HCT116 (cell line): Measurements from ENCODE around the gene COMMD1. TPM values are rescaled to one million over a fixed set of nuclear protein-coding genes. Genes with fewer than 3 reads are reported as not detected.

Source experiments
- ATAC-seq: fragments of 200-7000 bp; cut with Tn5 transposase; 2 replicates; pipeline ENCODE4 v1.9.1; 2020; ENCODE audit warnings: mild to moderate bottlenecking, moderate library complexity
- BruUV-seq: library from RNA; stranded (reverse); fragments of 400-500 nt; replicated peaks from 2 replicates; lab custom pipeline; 2021; lab: Mats Ljungman, UMichigan
- CTCF ChIA-PET: fragments of 300-600 bp; sonication (Branson Sonifier 250); formaldehyde crosslinking; loops from one replicate; lab custom pipeline; 2021; ENCODE audit warnings: antibody characterized with exemption; lab: Charles Lee
- POLR2A ChIA-PET: fragments of 300-600, 350-600 bp; sonication (Branson Sonifier 250); formaldehyde crosslinking; loops from one replicate; lab custom pipeline; 2021; ENCODE audit warnings: antibody characterized with exemption; lab: Charles Lee
- RAD21 ChIA-PET, 2 experiments: fragments of 300-600 bp; sonication (Branson Sonifier 250); formaldehyde crosslinking; loops; one replicate each; lab custom pipeline; 2023; ENCODE audit warnings: low total read pairs in 2 of 2; ENCODE audit not compliant: uncharacterized antibody in 2 of 2, unreplicated experiment in 2 of 2, low non-redundant PET in 1 of 2; lab: Charles Lee
- DNase-seq: peaks from one replicate; pipeline ENCODE4 v3.0.0-alpha.2; 2010; ENCODE audit warnings: low read depth, low spot score
- H2AFZ ChIP-seq: fragments of 200-600 bp; shearing (Covaris generic), sonication (generic); 2 replicates; pipeline ENCODE4 v1.6.1; 2017; ENCODE audit warnings: low read depth, mixed run types, mixed read lengths, antibody characterized with exemption, low read length; ENCODE audit not compliant: poor library complexity, severe bottlenecking
- H3K27ac ChIP-seq: 2 replicates; pipeline ENCODE4 v1.5.1; 2012; ENCODE audit warnings: low read depth, low read length
- H3K27me3 ChIP-seq: fragments of 200-600 bp; sonication (generic); 2 replicates; pipeline ENCODE4 v1.6.1; 2016; ENCODE audit warnings: mixed run types, low read length, mixed read lengths; ENCODE audit not compliant: insufficient read depth
- H3K36me3 ChIP-seq, 2 experiments: fragments of 200-500 bp in 1 of 2; fragments of 200-600 bp in 1 of 2; sonication (Bioruptor generic) in 1 of 2; sonication (generic) in 1 of 2; 2 replicates each; pipeline versions ENCODE4 v1.5.1 to v1.6.1; 2014 to 2016; ENCODE audit warnings: low read length in 2 of 2, inconsistent platforms in 1 of 2, mixed read lengths in 1 of 2, mixed run types in 1 of 2; ENCODE audit not compliant: insufficient read depth in 2 of 2, control insufficient read depth in 1 of 2
- H3K4me1 ChIP-seq, 2 experiments: fragments of 200-600 bp in 1 of 2; sonication (generic) in 1 of 2; 2 replicates each; pipeline versions ENCODE4 v1.5.1 to v1.6.1; 2012 to 2017; ENCODE audit warnings: low read length in 2 of 2, inconsistent platforms in 1 of 2, mild to moderate bottlenecking in 1 of 2, mixed read lengths in 1 of 2, mixed run types in 1 of 2, moderate library complexity in 1 of 2; ENCODE audit not compliant: insufficient read depth in 2 of 2, control insufficient read depth in 1 of 2
- H3K4me2 ChIP-seq: fragments of 200-600 bp; sonication (generic); 2 replicates; pipeline ENCODE4 v1.6.1; 2017; ENCODE audit warnings: mixed run types, low read length, mixed read lengths
- H3K4me3 ChIP-seq, 2 experiments: fragments of 200-600 bp in 1 of 2; sonication (generic) in 1 of 2; replicated peaks in 1 of 2; 2 replicates each; pipeline ENCODE4 v1.5.1; 2011 to 2016; ENCODE audit warnings: low read length in 2 of 2, control low read depth in 1 of 2, low read depth in 1 of 2, mild to moderate bottlenecking in 1 of 2, mixed read lengths in 1 of 2, mixed run types in 1 of 2
- H3K79me2 ChIP-seq: fragments of 200-600 bp; sonication (generic); 2 replicates; pipeline ENCODE4 v1.6.1; 2017; ENCODE audit warnings: mild to moderate bottlenecking, mixed run types, low read length, moderate library complexity, mixed read lengths; ENCODE audit not compliant: insufficient read depth
- H3K9ac ChIP-seq: fragments of 200-600 bp; sonication (generic); 2 replicates; pipeline ENCODE4 v1.6.1; 2016; ENCODE audit warnings: low read length, mixed read lengths
- H3K9me2 ChIP-seq: fragments of 200-600 bp; sonication (generic), shearing (Covaris generic); 2 replicates; pipeline ENCODE4 v1.6.1; 2017; ENCODE audit warnings: mixed run types, mild to moderate bottlenecking, moderate library complexity; ENCODE audit not compliant: insufficient read depth
- H3K9me3 ChIP-seq, 2 experiments: fragments of 200-500 bp in 1 of 2; fragments of 200-600 bp in 1 of 2; sonication (Bioruptor generic) in 1 of 2; sonication (generic) in 1 of 2; 2 replicates each; pipeline ENCODE4 v1.6.1; 2014 to 2017; ENCODE audit warnings: low read length in 2 of 2, mixed read lengths in 2 of 2, inconsistent platforms in 1 of 2, low read depth in 1 of 2, mild to moderate bottlenecking in 1 of 2, mixed run types in 1 of 2, moderate library complexity in 1 of 2; ENCODE audit not compliant: control insufficient read depth in 1 of 2, insufficient read depth in 1 of 2
- H4K20me1 ChIP-seq: fragments of 200-600 bp; sonication (generic), shearing (Covaris generic); 2 replicates; pipeline ENCODE4 v1.6.1; 2017; ENCODE audit warnings: mixed run types, mild to moderate bottlenecking, moderate library complexity; ENCODE audit not compliant: insufficient read depth
- ATF3 ChIP-seq: IDR thresholded peaks from 2 replicates; pipeline ENCODE4 v1.6.1; 2012
- CBX3 ChIP-seq: IDR thresholded peaks from 2 replicates; pipeline ENCODE4 v1.6.1; 2012; ENCODE audit warnings: low read depth
- CEBPB ChIP-seq: IDR thresholded peaks from 2 replicates; pipeline ENCODE4 v1.6.1; 2012; ENCODE audit warnings: low read depth
- ELF1 ChIP-seq: IDR thresholded peaks from 2 replicates; pipeline ENCODE4 v1.6.1; 2012; ENCODE audit warnings: low read depth, borderline replicate concordance
- EZH2phosphoT487 ChIP-seq: fragments of 200-600 bp; IDR thresholded peaks from 2 replicates; pipeline ENCODE4 v1.6.1; 2018; ENCODE audit warnings: antibody characterized with exemption, borderline replicate concordance
- FOSL1 ChIP-seq: IDR thresholded peaks from 2 replicates; pipeline ENCODE4 v1.6.1; 2012; ENCODE audit warnings: low read depth
- JUND ChIP-seq: IDR thresholded peaks from 2 replicates; pipeline ENCODE4 v1.6.1; 2012
- POLR2A ChIP-seq: IDR thresholded peaks from 2 replicates; pipeline ENCODE4 v1.7.0; 2011; ENCODE audit warnings: borderline replicate concordance; ENCODE audit not compliant: insufficient read depth, insufficient read length; ENCODE audit errors: extremely low read depth
- RAD21 ChIP-seq: IDR thresholded peaks from 2 replicates; pipeline ENCODE4 v1.6.1; 2012; ENCODE audit warnings: low read depth, mild to moderate bottlenecking
- SIN3A ChIP-seq: IDR thresholded peaks from 2 replicates; pipeline ENCODE4 v1.6.1; 2012; ENCODE audit warnings: low read depth
- SRF ChIP-seq: IDR thresholded peaks from 2 replicates; pipeline ENCODE4 v1.6.1; 2012; ENCODE audit warnings: low read depth
- YY1 ChIP-seq: IDR thresholded peaks from 2 replicates; pipeline ENCODE4 v1.6.1; 2011; ENCODE audit warnings: low read length, low read depth, moderate library complexity, mild to moderate bottlenecking; ENCODE audit not compliant: insufficient replicate concordance; ENCODE audit errors: extremely low read depth
- ZBTB33 ChIP-seq: IDR thresholded peaks from 2 replicates; pipeline ENCODE4 v1.6.1; 2011; ENCODE audit warnings: mild to moderate bottlenecking, low read length, moderate library complexity; ENCODE audit not compliant: insufficient replicate concordance; ENCODE audit errors: extremely low read depth
- intact Hi-C: fragments of 100-400 bp; cut with micrococcal nuclease; formaldehyde crosslinking; loops from 2 replicates; pipeline ENCODE4 v1.10.0; 2022
- total RNA-seq: library from RNA; stranded (reverse); gene quantifications from one replicate; pipeline ENCODE4 v1.2.1, GENCODE V29; 2021; ENCODE audit not compliant: unreplicated experiment
- TF ChIP-seq, protein P1 (sequence below): IDR thresholded peaks from 2 replicates; pipeline ENCODE4 v1.6.1; 2012; ENCODE audit warnings: low read depth

The COMMD1 gene
- total RNA-seq, 1 experiment from 2014 or later: 16.1 TPM

DNA sequence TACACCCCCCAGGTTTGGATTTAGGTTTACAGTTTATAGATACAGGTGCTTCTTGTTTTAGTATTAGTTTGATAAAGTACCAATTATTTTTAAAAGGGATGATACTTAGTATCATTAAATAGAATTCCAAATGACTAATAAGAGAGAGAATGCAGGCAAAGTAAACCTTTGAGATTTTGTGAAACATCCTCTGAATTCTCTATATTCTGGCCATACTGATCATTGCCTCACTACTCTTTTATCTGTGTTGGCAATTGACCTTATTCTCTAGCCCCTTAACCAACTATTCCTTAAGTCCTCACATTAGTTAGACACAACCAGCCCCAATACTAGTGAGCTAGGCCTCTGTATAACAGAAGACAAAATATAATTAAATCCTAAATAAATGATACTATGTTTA lies 125.4 kb downstream of the COMMD1 start:
- CTCF ChIA-PET: no interaction called here
- POLR2A ChIA-PET: no interaction called here
- Histone ChIP-seq H3K4me1 (no peaks in the 10 kb centered on the region), H3K9me2 (no peaks in the 10 kb centered on the region), H4K20me1 (no peaks in the 10 kb centered on the region), H3K27me3 (no peaks in the 10 kb centered on the region), H3K27ac (no peak overlapping the region), H3K36me3 (no peaks in the 10 kb centered on the region), H3K4me3 (no peak overlapping the region), H3K4me2 (no peak overlapping the region), H2AFZ (no peak overlapping the region), H3K9ac (no peak overlapping the region), H3K79me2 (no peaks in the 10 kb centered on the region), H3K9me3 (no peaks in the 10 kb centered on the region)
- no peak for DNase-seq
- BruUV-seq: no TSS peak
- TF ChIP-seq ZBTB33 (no peak), FOSL1 (no peak), ELF1 (no peak), EZH2phosphoT487 (no peak)
- intact Hi-C loops: no loop called here
- no peak for ATAC-seq
- RAD21 ChIA-PET: no interaction called here

DNA sequence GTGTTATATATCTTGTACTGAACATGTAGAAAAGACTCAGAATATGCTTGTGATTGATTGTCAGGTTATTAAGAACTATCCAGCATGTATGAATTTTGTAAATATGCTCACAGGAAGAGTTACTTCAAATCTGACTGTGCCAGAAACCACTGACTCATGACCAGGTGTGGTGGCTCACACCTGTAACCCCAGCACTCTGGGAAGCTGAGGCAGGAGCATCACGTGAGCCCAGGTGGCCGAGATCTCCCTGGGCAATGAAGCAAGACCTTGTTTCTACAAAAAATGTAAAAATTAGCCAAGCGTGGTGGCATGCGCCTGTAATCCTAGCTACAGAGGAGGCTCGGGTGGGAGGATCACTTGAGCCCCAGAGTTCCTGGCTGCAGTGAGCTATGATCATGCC lies 126.6 kb downstream of the COMMD1 start:
- Histone ChIP-seq H3K27me3 (no peaks in the 10 kb centered on the region), H2AFZ (no peak overlapping the region), H3K79me2 (no peaks in the 10 kb centered on the region), H3K36me3 (no peaks in the 10 kb centered on the region), H3K4me1 (no peaks in the 10 kb centered on the region), H3K9me2 (no peaks in the 10 kb centered on the region), H3K9ac (no peak overlapping the region), H3K4me3 (no peak overlapping the region), H4K20me1 (no peaks in the 10 kb centered on the region), H3K9me3 (no peaks in the 10 kb centered on the region), H3K27ac (no peak overlapping the region), H3K4me2 (no peak overlapping the region)
- no TSS peak for BruUV-seq
- intact Hi-C loops: no loop called here
- ATAC-seq: no peak
- POLR2A ChIA-PET: no interaction called here
- CTCF ChIA-PET: no interaction called here
- RAD21 ChIA-PET: no interaction called here
- DNase-seq: no peak
- TF ChIP-seq, protein P1, sequence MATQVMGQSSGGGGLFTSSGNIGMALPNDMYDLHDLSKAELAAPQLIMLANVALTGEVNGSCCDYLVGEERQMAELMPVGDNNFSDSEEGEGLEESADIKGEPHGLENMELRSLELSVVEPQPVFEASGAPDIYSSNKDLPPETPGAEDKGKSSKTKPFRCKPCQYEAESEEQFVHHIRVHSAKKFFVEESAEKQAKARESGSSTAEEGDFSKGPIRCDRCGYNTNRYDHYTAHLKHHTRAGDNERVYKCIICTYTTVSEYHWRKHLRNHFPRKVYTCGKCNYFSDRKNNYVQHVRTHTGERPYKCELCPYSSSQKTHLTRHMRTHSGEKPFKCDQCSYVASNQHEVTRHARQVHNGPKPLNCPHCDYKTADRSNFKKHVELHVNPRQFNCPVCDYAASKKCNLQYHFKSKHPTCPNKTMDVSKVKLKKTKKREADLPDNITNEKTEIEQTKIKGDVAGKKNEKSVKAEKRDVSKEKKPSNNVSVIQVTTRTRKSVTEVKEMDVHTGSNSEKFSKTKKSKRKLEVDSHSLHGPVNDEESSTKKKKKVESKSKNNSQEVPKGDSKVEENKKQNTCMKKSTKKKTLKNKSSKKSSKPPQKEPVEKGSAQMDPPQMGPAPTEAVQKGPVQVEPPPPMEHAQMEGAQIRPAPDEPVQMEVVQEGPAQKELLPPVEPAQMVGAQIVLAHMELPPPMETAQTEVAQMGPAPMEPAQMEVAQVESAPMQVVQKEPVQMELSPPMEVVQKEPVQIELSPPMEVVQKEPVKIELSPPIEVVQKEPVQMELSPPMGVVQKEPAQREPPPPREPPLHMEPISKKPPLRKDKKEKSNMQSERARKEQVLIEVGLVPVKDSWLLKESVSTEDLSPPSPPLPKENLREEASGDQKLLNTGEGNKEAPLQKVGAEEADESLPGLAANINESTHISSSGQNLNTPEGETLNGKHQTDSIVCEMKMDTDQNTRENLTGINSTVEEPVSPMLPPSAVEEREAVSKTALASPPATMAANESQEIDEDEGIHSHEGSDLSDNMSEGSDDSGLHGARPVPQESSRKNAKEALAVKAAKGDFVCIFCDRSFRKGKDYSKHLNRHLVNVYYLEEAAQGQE: no peak
- TF ChIP-seq SIN3A (no peak), CBX3 (no peak), CEBPB (no peak), ATF3 (no peak), SRF (no peak), YY1 (no peak), POLR2A (no peak), JUND (no peak), FOSL1 (no peak), RAD21 (no peak), ZBTB33 (no peak), EZH2phosphoT487 (no peak)
